Gastrocnemius medialis (tissue), 4 donors: ENCODE measurements around the gene EIF3L.

Source experiments
- CTCF ChIP-seq, 5 experiments: fragments of 450-650 bp in 3 of 5; fragments of 200-600 bp in 2 of 5; sonication (generic) in 2 of 5; IDR thresholded peaks in 4 of 5; conservative IDR thresholded peaks in 1 of 5; 1 replicate in 4 of 5; 2 replicates in 1 of 5; pipeline ENCODE4 v1.5.1; 2016 to 2019; ENCODE audit warnings: antibody characterized with exemption in 5 of 5, mild to moderate bottlenecking in 3 of 5, moderate library complexity in 3 of 5
- POLR2A ChIP-seq, 2 donors: fragments of 450-650 bp; IDR thresholded peaks; one replicate each; pipeline ENCODE4 v1.6.1; 2017; ENCODE audit warnings: antibody characterized with exemption in 2 of 2, mild to moderate bottlenecking in 2 of 2, moderate library complexity in 2 of 2

- TF ChIP-seq POLR2A (IDR thresholded peaks at IDR 0.05): no peak
- TF ChIP-seq CTCF (IDR thresholded peaks at IDR 0.05 in 4 of 5, conservative IDR thresholded peaks at IDR 0.05 in 1 of 5): no peak
Observed at GRCh38 chr22:37906364-37907008, 57.3 kb downstream of the EIF3L start.
